BLaER1 treated with 17β-estradiol and CSF1 and Interleukin-3, amounts not matched to agents 10 nM and 100 nM (cell line): ENCODE measurements around the gene TTC22.

Experiments
- H3K27ac ChIP-seq, 11 experiments: shearing (Covaris generic); formaldehyde crosslinking; 2 replicates each; pipeline ENCODE4 v1.8.1; 2022
- H3K27me3 ChIP-seq, 11 experiments: shearing (Covaris generic); formaldehyde crosslinking; 2 replicates each; pipeline ENCODE4 v1.8.1; 2022
- H3K36me3 ChIP-seq, 11 experiments: shearing (Covaris generic); formaldehyde crosslinking; 2 replicates each; pipeline ENCODE4 v1.8.1; 2022
- H3K4me1 ChIP-seq, 10 experiments: shearing (Covaris generic); formaldehyde crosslinking; 2 replicates each; pipeline ENCODE4 v1.8.1; 2022
- H3K4me2 ChIP-seq, 11 experiments: shearing (Covaris generic); formaldehyde crosslinking; 2 replicates each; pipeline ENCODE4 v1.8.1; 2022
- H3K4me3 ChIP-seq, 10 experiments: shearing (Covaris generic); formaldehyde crosslinking; 2 replicates each; pipeline ENCODE4 v1.8.1; 2022
- H3K9ac ChIP-seq, 11 experiments: shearing (Covaris generic); formaldehyde crosslinking; 2 replicates each; pipeline ENCODE4 v1.8.1; 2022
- H3K9me3 ChIP-seq, 11 experiments: shearing (Covaris generic); formaldehyde crosslinking; replicated peaks in 1 of 11; 2 replicates each; pipeline ENCODE4 v1.8.1; 2022
- H4K20me1 ChIP-seq, 11 experiments: shearing (Covaris generic); formaldehyde crosslinking; 2 replicates each; pipeline ENCODE4 v1.8.1; 2022
- Cebpa-rat ChIP-seq, 11 experiments: shearing (Covaris generic); IDR thresholded peaks; 2 replicates each; pipeline ENCODE4 v1.8.1; 2022

Gene TTC22

GRCh38 chr1:54743416-54744226 is 57.5 kb downstream of the TTC22 start:
- Histone ChIP-seq H3K4me3 (no peak overlapping the region), H3K4me1 (no peaks in the 10 kb centered on the region), H3K27ac (no peak overlapping the region), H3K27me3 (no peaks in the 10 kb centered on the region), H3K9me3 (no peaks in the 10 kb centered on the region), H4K20me1 (peaks cover 0 to 38% (median 27%) of the 10 kb centered on the region in 11 experiments; a peak in 9 of 22 replicates), H3K9ac (no peak overlapping the region), H3K4me2 (no peak overlapping the region), H3K36me3 (peaks cover 51 to 70% (median 61%) of the 10 kb centered on the region in 11 experiments)
- no peak for TF ChIP-seq Cebpa-rat (IDR thresholded peaks at IDR 0.05)

DNA sequence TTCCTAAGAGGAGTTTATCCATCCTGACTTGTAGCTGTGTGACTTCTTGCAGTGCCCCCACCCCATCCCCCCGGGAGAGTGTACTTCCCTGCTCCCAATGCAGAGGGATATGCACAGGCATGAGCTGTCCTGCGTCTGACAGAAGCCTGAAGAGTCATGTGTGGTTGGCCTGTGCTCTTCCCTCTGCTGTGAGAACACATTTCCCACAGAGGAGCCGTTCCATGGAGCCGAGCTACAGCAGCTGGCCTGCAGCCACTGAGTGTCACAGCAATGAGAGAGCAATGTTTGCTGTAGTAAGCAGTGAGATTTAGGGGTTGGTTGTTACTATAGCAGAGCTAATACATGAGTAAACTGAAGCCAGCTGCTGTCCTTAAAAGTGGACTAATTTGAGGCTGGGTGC is 58.8 kb downstream of the TTC22 start:
- Histone ChIP-seq H3K4me2 (no peak overlapping the region), H3K27me3 (no peaks in the 10 kb centered on the region), H3K9ac (no peak overlapping the region), H3K27ac (no peak overlapping the region), H3K36me3 (peaks cover 63 to 84% (median 74%) of the 10 kb centered on the region in 11 experiments), H3K9me3 (no peaks in the 10 kb centered on the region), H3K4me1 (no peaks in the 10 kb centered on the region), H4K20me1 (peaks cover 0 to 37% (median 27%) of the 10 kb centered on the region in 11 experiments; a peak in 9 of 22 replicates), H3K4me3 (no peak overlapping the region)
- TF ChIP-seq Cebpa-rat (IDR thresholded peaks at IDR 0.05) = no peak

DNA sequence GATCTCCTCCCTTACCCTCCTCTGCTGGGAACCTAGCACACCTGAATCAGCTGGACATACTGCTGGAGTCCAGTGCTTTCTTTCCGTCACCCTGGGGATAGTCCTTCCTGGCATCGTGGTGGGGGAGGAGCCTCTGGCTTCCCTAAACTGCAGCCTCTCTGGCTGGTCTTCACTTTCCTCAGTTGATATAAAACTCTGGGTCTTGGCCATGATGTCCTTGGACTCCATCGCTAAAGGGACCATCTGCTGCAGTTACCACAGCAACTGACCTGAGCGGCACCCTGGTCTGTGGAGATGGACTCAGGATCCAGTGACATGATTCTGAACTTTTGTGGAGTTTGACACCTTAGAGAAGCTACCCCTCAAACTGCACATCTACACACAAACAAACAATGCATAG is 59.6 kb downstream of the TTC22 start:
- peaks cover 71 to 91% (median 82%) of the 10 kb centered on the region in 11 experiments for H3K36me3 ChIP-seq
- no peaks in the 10 kb centered on the region for H3K27me3 ChIP-seq

DNA sequence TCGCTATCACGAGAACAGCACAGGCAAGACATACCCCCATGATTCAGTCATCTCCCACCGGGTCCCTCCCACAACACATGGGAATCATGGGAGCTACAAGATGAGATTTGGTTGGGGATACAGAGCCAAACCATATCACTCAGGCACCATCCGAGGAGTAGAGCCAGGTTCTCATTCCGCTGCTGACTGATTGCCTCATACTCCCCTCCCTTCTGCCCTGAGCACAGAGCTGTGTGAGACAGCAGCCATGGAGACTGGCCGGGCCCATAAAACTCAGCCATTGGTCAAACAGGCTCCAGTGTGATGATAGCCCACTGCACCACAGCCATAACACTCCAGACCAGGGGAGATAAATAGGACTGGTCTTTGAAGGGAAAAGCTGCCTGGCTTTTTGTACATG is 62.9 kb downstream of the TTC22 start:
- Histone ChIP-seq H3K4me3 (no peak overlapping the region), H3K9me3 (no peaks in the 10 kb centered on the region), H3K27ac (no peak overlapping the region), H3K4me1 (no peaks in the 10 kb centered on the region), H4K20me1 (peaks cover 0 to 25% (median 18%) of the 10 kb centered on the region in 11 experiments; a peak in 8 of 22 replicates), H3K36me3 (peaks cover 96 to 100% (median 100%) of the 10 kb centered on the region in 11 experiments), H3K4me2 (no peak overlapping the region), H3K27me3 (no peaks in the 10 kb centered on the region), H3K9ac (no peak overlapping the region)
- TF ChIP-seq Cebpa-rat (IDR thresholded peaks at IDR 0.05) = no peak

More for the DNA sequence above, 59.6 kb downstream of the TTC22 start:
- Histone ChIP-seq H3K4me1 (no peaks in the 10 kb centered on the region), H3K9me3 (no peaks in the 10 kb centered on the region), H3K4me2 (no peak overlapping the region), H4K20me1 (peaks cover 0 to 39% (median 29%) of the 10 kb centered on the region in 11 experiments; a peak in 9 of 22 replicates), H3K4me3 (no peak overlapping the region), H3K27ac (no peak overlapping the region), H3K9ac (no peak overlapping the region)
- TF ChIP-seq Cebpa-rat (IDR thresholded peaks at IDR 0.05) = no peak

GRCh38 chr1:54736685-54737084 is 64.4 kb downstream of the TTC22 start:
- Histone ChIP-seq H3K9ac (no peak overlapping the region), H3K9me3 (no peaks in the 10 kb centered on the region), H3K4me3 (no peak overlapping the region), H3K36me3 (peaks cover 96 to 100% (median 100%) of the 10 kb centered on the region in 11 experiments), H3K4me1 (no peaks in the 10 kb centered on the region), H3K27ac (no peak overlapping the region), H3K4me2 (no peak overlapping the region), H3K27me3 (no peaks in the 10 kb centered on the region), H4K20me1 (peaks cover 0 to 17% (median 6%) of the 10 kb centered on the region in 11 experiments; a peak in 6 of 22 replicates)
- TF ChIP-seq Cebpa-rat (IDR thresholded peaks at IDR 0.05) = no peak
